HG02870 (cell line): ENCODE data around the gene SRGAP2B.
"Not testable (repeated sequence)": the region's sequence is repeated elsewhere in the genome, so short reads cannot be mapped to it uniquely, and the experiment has no call there.

Experiments used
- ATAC-seq: cut with Tn5 transposase; IDR thresholded peaks from one replicate; pipeline ENCODE4 v1.9.1; 2021; ENCODE audit warnings: mild to moderate bottlenecking, moderate library complexity; ENCODE audit not compliant: unreplicated experiment

The SRGAP2B gene

GRCh38 chr1:145095284-145096057, at the start of gene SRGAP2B, which contains the start of gene FAM72D:
TSS of gene SRGAP2B (minus strand) at chr1:145095328. CDS start at chr1:145092901, 2,427 bp downstream.
TSS of gene FAM72D (plus strand) at chr1:145095974. CDS start at chr1:145096848, 874 bp downstream.
- ATAC-seq = peak; percentile 82

GRCh38 chr1:145144264-145144913, 49.3 kb upstream of the SRGAP2B start:
- not testable (repeated sequence) for ATAC-seq

- not testable (repeated sequence) for ATAC-seq
These were observed 45.4 kb upstream of the SRGAP2B start for GRCh38 chr1:145140549-145140948.

GRCh38 chr1:145134476-145134875, 39.3 kb upstream of the SRGAP2B start:
- not testable (repeated sequence) for ATAC-seq

GRCh38 chr1:145128697-145129469, 33.8 kb upstream of the SRGAP2B start:
- ATAC-seq = not testable (repeated sequence)

- not testable (repeated sequence) for ATAC-seq
These were observed 32.0 kb upstream of the SRGAP2B start for GRCh38 chr1:145127144-145127543.

- not testable (repeated sequence) for ATAC-seq
These were observed 30.0 kb upstream of the SRGAP2B start for GRCh38 chr1:145125112-145125511.

GRCh38 chr1:145123992-145124641, 29.0 kb upstream of the SRGAP2B start:
- ATAC-seq = not testable (repeated sequence)

GRCh38 chr1:145123062-145123395, 27.9 kb upstream of the SRGAP2B start:
- ATAC-seq = not testable (repeated sequence)

GRCh38 chr1:145122344-145123061, 27.4 kb upstream of the SRGAP2B start:
- ATAC-seq = not testable (repeated sequence)

- ATAC-seq = not testable (repeated sequence)
These were observed 24.7 kb upstream of the SRGAP2B start for GRCh38 chr1:145119842-145120241.

GRCh38 chr1:145115587-145116493, 20.7 kb upstream of the SRGAP2B start:
- ATAC-seq = not testable (repeated sequence)

- not testable (repeated sequence) for ATAC-seq
These were observed 19.5 kb upstream of the SRGAP2B start for GRCh38 chr1:145114560-145115057.

GRCh38 chr1:145112703-145113102, 17.6 kb upstream of the SRGAP2B start:
- ATAC-seq = not testable (repeated sequence)

GRCh38 chr1:145111674-145112073, 16.5 kb upstream of the SRGAP2B start:
- ATAC-seq = not testable (repeated sequence)

- ATAC-seq = not testable (repeated sequence)
These were observed 8.2 kb upstream of the SRGAP2B start for GRCh38 chr1:145103294-145103693.

GRCh38 chr1:145101725-145102124, 6.6 kb upstream of the SRGAP2B start:
- not testable (repeated sequence) for ATAC-seq

GRCh38 chr1:145094655-145095211, 395 bp downstream of the SRGAP2B start:
- peak; percentile 5 for ATAC-seq
